GM12891 (cell line): Measurements from ENCODE around the gene SPINK13.

Experiments used
- POLR2A ChIP-seq: IDR thresholded peaks from 2 replicates; pipeline ENCODE4 v1.6.1; 2011; ENCODE audit warnings: low read depth, low read length, control low read depth
- POLR2AphosphoS5 ChIP-seq: IDR thresholded peaks from 2 replicates; pipeline ENCODE4 v1.6.1; 2011; ENCODE audit warnings: low read depth, low read length, control low read depth

- TF ChIP-seq POLR2AphosphoS5 (no peak), POLR2A (no peak)
Measured at GRCh38 chr5:148309019-148309418, 40.4 kb downstream of the SPINK13 start.
